Activated T-cell treated with anti-CD3 and anti-CD28 coated beads, Interleukin-2, amount 50 U/mL, for 1 hour (primary cell): Measurements from ENCODE around the gene SGTB.
"Not testable (repeated sequence)": the region's sequence is repeated elsewhere in the genome, so short reads cannot be mapped to it uniquely, and the experiment has no call there.

Source experiments
- DNase-seq: peaks from one replicate; pipeline ENCODE4 v3.0.0-alpha.2; 2020

The SGTB gene

DNA sequence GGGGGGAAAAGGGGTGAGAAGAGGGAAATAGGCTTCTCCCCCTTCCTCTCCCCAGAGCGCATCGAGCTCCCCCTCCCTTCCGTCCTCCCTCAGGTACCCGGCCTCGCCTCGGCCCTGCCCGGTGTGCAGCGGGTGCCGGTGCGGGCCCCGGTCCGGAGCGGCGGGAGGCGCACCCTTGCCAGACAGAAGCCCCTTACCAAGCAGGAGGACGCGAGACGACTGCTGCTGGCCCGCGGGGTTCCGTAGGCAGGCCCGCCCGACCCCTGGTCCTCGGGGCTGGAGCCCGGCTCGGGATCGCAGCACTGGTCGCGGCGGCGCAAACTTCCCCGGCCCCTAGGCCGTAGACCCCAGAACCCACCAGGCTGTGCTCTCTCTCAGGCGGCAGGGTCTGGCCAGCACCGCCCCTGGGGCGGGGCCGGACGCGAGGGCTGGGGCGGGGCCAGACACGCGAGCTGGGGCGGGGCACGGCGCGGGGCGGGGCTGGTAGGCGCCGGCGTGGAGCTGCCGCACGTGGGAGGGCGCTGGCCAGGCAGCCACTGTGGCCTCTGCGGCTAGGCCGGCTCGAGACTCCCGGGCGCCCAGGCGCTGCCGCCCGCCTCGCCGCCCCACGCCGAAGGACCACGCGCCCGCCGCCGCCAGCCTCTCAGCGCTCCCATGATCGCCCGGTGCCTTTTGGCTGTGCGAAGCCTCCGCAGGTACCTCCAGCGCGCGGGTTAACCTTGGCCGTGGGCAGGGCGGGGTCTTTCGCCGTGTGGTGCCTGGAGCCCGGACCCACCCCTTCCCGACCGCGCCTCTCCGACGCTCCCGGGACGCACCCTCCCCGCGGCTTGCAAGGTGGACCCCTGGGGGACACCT lies at the start of gene SGTB, which contains the start of gene NLN:
SGTB (minus strand) TSS at position 390 of the 855 bp plus-strand sequence. CDS start 1,302 bp downstream, outside the sequence.
NLN (plus strand) TSS at position 486 of the 855 bp plus-strand sequence; CDS start at position 655, 169 bp downstream.
- DNase-seq, result peak; percentile 95

DNA sequence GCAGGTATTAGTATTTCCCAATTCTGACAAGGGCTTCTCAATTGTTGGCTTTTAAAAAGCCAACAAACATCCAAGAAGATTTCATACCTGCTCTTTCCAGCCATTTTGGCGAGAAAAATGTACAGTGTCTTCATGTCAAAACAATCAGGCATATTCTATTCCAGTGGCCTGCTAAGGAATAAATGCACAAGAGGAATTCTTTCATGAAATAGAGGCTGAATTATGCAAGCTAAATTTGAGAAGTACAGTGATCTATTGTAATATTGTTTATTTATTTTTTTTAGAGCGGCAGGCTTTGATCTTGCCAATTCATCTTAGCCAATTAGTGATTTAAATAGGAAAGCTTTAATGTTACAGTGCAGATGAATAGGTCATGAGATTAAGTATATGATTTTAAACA lies 49.4 kb upstream of the SGTB start:
- DNase-seq, result no peak

DNA sequence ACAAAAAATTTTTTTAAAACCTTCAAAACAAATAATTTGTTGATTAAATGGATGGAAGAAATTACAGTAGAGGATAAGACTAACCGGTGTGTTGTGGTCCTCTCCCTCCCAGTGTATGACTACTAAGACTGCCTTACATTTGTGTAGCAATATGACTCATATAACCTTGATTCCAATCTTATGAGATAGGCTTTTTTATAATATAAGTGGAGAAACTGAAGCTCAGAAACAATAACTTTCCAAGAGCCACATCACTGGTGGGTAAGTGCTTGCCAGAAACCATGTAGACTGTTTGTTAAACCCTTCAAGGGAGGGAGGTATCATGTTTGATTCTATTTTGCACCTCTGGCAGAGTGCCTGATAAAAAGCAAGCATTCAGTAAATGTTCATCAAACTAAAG lies 47.6 kb upstream of the SGTB start:
- no peak for DNase-seq

DNA sequence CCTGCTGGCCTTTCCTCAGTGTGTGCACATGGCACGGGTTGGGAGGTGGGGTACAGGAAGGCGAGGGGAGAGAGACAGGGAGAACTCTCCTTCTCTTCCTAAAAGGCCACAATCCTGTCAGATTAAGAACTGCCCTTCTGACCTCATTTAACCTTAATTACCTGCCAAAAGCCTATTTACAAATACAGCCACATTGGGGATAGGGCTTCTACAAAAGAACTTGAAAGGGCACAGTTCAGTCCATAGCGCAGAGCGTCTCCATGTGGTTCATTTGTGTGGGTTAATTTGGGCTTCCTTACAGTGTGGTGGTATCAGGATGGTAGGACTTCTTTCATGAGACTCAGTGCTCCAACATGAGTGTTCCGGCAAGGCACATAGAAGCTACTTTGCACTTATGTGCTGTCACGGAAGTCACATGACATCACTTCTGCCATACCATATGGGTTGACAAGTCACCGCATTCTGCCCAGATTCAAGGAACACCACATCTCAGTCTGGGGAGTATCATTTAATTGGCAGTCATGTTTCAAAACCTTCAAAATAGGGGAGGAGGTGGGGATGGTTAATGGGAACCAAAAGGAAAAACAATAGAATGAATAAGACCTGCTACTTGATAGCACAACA lies 46.9 kb upstream of the SGTB start:
- no peak for DNase-seq

- no peak for DNase-seq
Observed at GRCh38 chr5:65767565-65767964, 45.7 kb upstream of the SGTB start.

DNA sequence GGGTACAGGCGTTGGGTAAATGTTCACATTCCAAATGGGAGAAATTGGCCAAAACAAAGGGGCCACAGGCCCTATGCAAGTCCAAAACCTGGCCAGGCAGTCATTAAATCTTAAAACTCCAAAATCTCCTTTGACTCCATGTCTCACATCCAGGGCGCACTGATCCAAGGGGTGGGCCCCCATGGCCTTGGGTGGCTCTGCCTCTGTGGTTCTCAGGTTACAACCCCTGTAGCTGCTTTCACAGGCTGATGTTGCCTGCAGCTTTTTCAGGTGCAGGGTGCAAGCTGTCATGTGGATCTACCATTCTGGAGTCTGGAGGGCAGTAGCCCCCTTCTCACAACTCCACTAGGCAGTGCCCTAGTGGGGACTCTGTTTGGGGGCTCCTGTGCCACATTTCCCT lies 44.9 kb upstream of the SGTB start:
- DNase-seq, result no peak

DNA sequence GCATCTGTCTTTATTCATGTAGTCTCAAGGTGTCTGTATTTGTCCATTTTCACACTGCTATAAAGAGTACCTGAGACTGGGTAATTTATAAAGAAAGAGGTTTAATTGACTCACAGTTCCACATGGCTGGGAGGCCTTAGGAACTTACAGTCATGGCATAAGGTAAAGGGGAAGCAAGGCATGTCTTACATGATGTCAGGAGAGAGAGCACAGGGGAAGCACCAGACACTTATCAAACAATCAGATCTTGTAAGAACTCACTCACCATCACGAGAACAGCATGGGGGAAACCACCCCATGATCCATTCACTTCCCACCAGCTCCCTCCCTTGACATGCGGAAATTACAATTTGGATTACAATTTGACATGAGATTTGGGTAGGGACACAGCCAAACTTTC lies 44.3 kb upstream of the SGTB start:
- no peak for DNase-seq

- no peak for DNase-seq
Observed at GRCh38 chr5:65765582-65765981, 43.7 kb upstream of the SGTB start.

DNA sequence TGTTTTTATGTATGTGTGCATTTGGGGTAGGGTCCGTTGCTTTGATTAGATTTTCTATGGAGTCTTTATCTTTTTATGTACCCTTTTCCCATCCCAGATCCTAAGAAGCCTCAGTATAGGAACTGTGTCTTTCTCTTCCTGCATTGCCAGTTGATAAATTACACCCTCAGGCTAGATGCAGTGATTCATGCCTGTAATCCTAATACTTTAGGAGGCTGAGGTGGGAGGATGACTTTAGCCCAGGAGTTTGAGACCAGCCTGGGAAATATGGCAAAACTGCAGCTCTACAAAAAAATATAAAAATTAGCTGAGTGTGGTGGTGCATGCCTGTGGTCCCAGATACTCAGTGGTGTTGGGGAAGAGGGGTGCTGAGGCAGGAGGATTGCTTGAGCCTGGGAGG lies 40.3 kb upstream of the SGTB start:
- DNase-seq, result no peak

DNA sequence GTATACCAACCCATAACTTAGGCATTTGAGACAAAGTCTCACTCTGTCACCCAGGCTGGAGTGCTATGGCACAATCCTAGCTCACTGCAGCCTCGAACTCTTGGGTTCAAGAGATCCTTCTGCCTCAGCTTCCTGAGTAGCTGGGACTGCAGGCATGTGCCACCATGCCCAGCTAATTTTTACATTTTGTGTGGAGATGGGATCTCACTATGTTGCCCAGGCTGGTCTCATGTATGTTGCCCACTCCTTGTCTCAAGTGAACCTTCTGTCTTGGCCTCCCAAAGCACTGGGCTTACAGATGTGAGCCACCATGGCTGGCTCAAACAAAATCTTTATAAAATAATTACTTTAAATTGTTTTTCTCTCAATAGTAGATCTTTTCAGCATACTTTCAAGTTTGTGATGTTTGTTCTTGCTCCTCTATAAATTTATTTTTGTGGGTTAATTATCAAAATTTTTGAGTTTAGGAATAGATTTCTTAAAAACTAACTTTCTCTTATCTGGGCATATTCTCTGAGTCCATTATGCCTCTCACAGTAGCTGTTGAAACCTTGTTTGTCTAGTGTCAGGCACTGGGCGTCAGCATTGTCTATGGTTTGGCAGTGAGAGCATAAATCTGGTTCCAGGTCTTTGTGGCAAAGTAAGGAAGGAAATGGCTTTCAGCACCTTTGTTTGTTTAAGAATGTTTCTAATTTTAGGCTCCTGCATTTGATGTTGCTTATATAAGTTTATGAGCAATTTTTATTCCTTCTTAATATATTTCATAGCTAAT lies 38.8 kb upstream of the SGTB start:
- peak; percentile 53 for DNase-seq

DNA sequence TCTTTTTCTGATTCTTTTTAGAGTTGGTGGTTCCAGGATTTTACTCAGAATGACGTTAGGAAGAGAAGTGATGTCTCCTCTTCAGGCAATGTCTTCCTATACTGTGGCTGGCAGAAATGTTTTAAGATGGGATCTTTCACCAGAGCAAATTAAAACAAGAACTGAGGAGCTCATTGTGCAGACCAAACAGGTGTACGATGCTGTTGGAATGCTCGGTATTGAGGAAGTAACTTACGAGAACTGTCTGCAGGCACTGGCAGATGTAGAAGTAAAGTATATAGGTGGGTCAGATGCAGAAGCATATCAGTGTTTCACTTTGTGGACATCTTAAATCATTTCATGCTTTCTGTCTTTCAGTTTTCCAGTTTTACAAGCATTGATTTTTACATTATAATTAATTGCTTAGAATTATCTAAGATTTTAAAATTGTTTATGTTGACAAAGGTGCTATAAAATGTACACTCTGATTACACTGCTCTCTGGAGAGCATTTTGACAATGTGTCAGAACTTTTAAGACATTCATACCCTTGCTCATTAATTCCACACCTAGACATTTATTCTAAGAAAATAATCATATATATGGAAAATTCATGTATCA lies 36.7 kb upstream of the SGTB start:
- DNase-seq, result no peak

GRCh38 chr5:65753189-65753588 lies 31.3 kb upstream of the SGTB start:
- DNase-seq, result no peak

DNA sequence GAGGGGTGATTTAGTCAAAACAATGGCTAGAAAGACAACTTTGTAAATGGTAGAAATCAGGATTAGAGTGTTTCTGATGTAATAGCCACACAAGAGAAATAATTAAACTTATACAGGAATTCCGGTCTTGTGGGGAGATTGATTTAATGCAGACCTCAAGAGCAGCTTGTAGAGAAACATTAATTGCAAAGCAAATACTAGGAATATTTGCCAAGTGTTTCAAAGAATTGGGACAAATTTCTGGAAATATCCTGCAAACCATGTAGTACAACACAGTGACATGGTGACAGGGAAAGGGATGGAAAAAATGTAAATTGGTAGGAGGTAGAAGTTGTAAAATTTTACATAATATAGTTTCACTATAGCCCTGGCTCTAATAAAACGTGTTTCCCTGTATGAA lies 29.0 kb upstream of the SGTB start:
- no peak for DNase-seq

- no peak for DNase-seq
Observed at GRCh38 chr5:65749956-65750355, 28.0 kb upstream of the SGTB start.

DNA sequence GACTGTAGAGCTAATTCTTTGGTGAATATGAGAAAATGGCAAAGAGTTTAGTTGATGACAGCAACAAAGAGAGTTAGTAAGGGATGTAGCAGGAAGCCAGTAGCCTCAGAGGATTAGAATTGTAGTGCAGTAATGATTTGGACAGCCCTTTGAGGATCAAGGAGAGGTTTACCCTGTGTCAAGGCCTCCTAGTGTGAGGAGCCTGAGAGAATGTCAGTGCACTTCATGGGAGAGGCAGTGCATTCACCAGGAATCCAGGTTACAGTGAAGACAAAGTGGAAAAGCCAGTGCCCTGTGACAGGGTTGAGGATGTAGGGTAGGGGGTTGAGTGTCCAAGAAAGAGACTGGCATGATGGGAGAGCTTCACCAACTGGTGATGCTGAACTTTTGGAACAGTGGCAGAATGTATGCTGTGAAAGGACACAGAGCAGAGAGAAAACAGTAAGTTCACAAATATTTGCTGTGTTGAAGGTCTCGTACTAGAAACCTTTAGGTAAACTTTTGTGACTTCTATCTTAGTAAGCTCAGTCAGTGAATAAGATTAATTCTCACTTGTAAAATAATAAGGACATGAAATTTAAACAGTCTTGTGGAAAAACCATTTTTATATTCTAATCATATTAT lies 27.4 kb upstream of the SGTB start:
- DNase-seq, result no peak

DNA sequence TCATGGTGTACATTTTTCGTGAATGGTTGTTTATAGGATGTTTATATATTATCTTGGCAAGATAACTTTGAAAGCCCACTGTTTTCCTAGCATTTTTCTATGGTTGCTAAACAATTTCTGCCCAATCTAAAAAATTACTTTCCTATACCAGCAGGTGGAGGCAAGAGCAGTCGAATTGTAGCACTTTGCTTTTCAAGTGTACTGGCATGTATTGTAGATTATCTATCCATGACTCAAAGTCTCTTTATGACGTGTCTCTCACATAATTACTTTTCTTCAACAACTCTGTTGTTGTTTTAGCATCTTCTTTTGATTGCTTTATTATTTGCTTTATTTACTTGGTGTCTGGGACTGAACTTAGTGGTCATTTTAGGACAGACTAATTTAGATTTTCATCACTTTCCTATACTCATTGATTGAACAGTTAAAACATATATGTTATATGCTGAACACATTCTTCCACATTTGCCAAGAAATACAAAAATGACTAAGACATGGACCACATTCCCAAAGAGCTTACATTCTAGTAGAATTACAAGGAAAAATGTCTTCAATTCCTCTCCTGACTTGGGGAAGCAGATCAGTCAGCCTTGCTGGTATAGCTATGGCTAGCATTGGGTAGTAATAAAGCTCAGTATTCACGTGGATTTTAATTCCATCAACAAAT lies 20.8 kb upstream of the SGTB start:
- DNase-seq, result no peak

- no peak for DNase-seq
Observed at GRCh38 chr5:65739162-65739561, 17.3 kb upstream of the SGTB start.

DNA sequence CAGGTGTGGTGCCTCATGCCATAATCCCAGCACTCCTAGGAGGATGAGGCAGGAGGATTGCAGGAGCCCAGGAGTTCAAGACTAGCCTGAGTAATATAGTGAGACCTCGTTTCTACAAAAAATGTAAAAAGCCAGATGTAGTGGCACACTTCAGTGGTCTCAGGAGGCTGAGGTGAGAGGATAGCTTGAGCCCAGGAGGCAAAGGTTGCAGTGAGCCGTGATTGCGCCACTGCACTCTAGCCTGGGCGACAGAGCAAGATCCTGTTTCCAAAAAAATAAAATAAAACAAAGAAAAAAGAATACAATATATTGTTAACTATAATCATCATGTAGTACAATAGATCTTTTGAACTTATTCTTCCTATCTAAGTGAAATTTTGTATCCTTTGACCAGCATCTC lies 16.4 kb upstream of the SGTB start:
- no peak for DNase-seq

DNA sequence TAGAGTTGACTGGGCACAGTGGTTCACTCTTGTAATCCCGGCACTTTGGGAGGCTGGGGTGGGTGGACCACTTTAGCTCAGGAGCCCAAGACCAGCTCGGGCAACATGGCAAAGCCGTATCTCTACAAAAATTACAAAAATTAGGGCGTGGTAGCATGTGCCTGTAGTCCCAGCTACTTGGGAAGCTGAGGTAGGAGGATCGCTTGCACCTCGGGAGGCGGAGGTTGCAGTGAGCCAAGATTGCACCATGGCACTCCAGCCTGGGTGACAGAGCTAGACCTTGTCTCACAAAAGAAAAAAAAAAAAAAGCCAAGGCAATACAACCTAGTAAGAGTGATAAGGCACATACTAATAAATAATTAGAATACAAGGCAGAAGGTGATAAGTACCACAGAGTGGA lies 15.9 kb upstream of the SGTB start:
- no peak for DNase-seq

DNA sequence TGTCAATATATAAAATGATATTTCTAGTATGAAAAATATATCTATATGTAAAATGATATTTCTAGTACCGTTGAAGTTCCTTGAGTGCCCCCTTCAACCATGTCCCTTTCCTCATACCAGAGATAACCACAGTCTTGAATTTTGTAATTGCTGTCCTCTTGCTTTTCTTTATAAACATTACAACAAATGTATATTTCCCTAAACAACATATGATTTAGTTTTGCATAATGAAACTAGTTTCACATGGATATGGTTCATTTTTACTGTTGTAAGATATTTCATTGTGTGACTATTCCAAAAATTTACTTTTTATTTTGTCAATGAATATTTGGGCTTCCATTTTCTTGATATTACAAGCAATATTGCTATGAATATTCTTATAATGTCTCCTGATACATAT lies 14.1 kb upstream of the SGTB start:
- DNase-seq, result no peak

- no peak for DNase-seq
Observed at GRCh38 chr5:65734921-65735320, 13.0 kb upstream of the SGTB start.

- DNase-seq, result not testable (repeated sequence)
Observed at GRCh38 chr5:65734196-65734775, 12.4 kb upstream of the SGTB start.
